GM12872 (cell line): ENCODE measurements around the gene SUCO.

Experiments used
- TF ChIP-seq, protein P1 (sequence below): IDR thresholded peaks from 3 replicates; pipeline ENCODE4 v1.5.1; 2011; ENCODE audit warnings: low read depth, mild to moderate bottlenecking, low read length, moderate library complexity; ENCODE audit not compliant: insufficient read depth

The SUCO gene

DNA sequence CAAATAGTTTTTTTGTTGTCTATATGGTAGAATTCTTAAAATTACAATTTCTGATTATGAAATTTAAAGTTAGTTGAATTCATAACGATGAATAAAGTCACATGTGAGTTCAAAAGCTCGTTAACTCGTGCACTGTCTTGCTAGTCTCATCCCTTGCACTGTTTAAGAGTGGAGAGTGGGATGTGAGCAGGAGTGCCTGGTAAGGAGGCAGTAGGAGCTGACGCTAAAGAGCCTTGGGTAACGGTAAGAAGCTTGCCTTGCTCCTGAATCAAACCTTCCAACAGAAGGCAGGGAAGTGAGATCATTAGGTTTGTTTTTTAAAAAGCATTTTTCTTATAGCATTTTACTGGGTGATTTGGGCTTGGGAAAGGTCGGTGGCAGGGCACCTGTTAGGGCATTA, 123.6 kb downstream of the SUCO start:
- TF ChIP-seq, protein P1, sequence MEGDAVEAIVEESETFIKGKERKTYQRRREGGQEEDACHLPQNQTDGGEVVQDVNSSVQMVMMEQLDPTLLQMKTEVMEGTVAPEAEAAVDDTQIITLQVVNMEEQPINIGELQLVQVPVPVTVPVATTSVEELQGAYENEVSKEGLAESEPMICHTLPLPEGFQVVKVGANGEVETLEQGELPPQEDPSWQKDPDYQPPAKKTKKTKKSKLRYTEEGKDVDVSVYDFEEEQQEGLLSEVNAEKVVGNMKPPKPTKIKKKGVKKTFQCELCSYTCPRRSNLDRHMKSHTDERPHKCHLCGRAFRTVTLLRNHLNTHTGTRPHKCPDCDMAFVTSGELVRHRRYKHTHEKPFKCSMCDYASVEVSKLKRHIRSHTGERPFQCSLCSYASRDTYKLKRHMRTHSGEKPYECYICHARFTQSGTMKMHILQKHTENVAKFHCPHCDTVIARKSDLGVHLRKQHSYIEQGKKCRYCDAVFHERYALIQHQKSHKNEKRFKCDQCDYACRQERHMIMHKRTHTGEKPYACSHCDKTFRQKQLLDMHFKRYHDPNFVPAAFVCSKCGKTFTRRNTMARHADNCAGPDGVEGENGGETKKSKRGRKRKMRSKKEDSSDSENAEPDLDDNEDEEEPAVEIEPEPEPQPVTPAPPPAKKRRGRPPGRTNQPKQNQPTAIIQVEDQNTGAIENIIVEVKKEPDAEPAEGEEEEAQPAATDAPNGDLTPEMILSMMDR, result no peak

DNA sequence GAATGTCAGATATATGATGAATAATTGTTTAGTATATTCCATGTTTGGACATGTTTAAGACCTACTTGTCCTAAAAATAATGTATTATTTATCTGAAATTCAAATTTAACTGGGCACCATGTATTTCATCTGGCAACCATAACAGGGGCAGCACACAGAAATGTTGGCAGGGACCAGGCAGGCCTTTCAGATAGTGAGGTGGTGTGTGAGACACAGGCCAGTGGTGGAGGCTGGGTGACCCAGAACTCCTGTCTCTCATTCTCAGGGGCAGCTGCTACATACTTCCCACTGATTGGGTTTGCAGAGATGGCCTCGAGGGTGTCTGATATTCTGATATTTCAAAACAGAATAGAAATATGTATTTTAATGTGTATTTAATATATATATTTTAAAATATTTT, 124.6 kb downstream of the SUCO start:
- TF ChIP-seq, protein P1, result no peak

DNA sequence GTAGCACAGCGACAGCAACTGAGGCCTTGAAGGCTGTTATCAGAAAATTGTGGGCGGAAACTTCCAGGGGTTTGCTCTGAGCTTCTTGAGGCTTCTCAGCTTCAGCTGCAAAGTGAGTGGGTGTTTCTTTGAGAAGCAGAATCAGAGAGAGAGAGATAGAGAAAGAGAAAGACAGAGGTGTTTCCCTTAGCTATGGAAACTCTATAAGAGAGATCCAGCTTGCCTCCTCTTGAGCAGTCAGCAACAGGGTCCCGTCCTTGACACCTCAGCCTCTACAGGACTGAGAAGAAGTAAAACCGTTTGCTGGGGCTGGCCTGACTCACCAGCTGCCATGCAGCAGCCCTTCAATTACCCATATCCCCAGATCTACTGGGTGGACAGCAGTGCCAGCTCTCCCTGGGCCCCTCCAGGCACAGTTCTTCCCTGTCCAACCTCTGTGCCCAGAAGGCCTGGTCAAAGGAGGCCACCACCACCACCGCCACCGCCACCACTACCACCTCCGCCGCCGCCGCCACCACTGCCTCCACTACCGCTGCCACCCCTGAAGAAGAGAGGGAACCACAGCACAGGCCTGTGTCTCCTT, 126.0 kb downstream of the SUCO start, which contains the start of gene FASLG:
FASLG (plus strand) TSS at position 233 of the 583 bp plus-strand sequence; CDS start at position 332, 99 bp downstream.
- TF ChIP-seq, protein P1, result no peak

DNA sequence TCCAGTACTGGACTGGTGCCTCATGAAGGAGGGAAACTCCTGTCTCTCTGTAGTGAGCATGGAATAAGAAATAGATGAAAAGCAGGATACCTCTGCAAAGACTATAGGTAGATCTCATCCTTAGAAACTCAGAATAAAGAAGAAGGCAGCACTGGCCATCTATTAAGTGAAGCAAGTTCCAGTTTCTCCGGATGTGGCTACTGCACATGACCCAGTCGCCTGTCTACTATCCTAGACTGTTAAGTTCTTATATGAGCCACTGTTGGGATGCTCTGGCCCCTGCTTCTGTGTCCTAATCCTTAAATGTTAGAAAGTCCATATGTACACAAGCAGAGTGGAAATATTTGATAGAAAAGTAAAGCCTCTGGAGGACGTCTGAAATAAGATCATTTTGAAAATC, 128.2 kb downstream of the SUCO start:
- TF ChIP-seq, protein P1, result no peak
